Measurements from ENCODE around the gene MCF2L.

GRCh38 chr13:113135281-113135760 is 166.3 kb downstream of the MCF2L start:
- no peak for TF ChIP-seq CTCF (IDR thresholded peaks at IDR 0.05)
- no peak for TF ChIP-seq POLR2A (IDR thresholded peaks at IDR 0.05)
